ENCODE measurements around the gene PDYN. TPM values are rescaled to one million over a fixed set of nuclear protein-coding genes. Genes with fewer than 3 reads are reported as not detected.

Gene PDYN
- total RNA-seq, 1 donor = not detected

DNA sequence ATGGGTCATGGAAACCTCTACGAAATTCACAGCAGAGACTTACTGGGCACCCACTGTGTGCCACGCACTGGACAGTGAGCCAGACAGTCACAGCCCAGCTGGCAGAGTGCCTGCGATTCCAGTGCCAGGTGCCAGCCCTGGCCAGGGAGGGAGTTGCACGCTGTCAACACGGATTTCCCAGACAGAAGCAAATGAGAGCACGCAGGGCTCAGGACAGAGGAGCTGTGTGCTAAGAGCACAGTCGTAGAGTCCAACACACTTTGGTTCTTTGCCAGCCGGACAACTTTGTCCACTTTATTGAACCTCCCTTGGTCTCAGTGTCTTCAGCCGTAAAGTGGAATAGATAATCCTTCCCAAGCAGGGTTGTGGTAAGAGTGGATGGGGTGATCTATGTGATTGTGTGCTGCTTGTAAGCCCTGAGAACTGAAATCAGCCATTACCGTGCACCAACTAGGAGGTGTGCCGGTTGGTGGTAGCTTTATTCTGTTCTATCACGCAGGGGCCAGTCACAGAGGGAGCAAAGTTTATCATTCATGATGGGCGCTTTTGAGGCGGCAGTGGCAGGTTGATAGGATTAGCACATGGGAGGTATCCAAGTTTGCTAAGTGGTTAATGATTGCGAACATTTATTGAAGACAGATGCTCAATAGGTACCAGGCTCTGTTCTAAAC, 58.0 kb downstream of the PDYN start:
- DNase-seq (ENCODE audit: low read depth in 2 of 3, low spot score in 2 of 3) = no peak

- DNase-seq (ENCODE audit: low read depth in 2 of 3, low spot score in 2 of 3) = no peak
Observed at GRCh38 chr20:1934721-1935573, 58.9 kb downstream of the PDYN start.

GRCh38 chr20:1934156-1934555, 59.7 kb downstream of the PDYN start:
- DNase-seq (ENCODE audit: low read depth in 2 of 3, low spot score in 2 of 3) = no peak

- no peak for DNase-seq (ENCODE audit: low read depth in 2 of 3, low spot score in 2 of 3)
Observed at GRCh38 chr20:1933465-1933870, 60.4 kb downstream of the PDYN start.

- no peak for DNase-seq (ENCODE audit: low read depth in 2 of 3, low spot score in 2 of 3)
Observed at GRCh38 chr20:1932971-1933370, 60.9 kb downstream of the PDYN start.

DNA sequence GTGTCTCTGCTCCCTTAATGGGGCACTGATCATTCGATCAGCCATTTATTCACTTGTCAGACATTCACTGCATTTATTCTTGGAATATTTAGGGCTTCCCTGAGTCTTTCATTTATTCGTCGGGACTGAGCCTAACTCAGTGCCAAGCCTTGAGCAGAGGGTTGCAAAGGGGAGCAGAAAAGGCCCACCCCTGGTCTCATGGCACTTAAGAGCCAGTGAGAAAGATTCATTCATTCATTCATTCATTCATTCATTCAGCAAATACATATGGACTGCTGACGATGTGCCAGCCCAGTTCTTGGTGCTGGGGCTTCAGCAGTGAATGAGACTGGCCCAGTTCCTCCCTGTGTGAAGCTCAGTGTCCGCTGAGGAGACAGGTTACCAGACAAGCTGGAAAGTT, 62.0 kb downstream of the PDYN start:
- DNase-seq (ENCODE audit: low read depth in 2 of 3, low spot score in 2 of 3) = no peak

GRCh38 chr20:1930165-1930564, 63.7 kb downstream of the PDYN start:
- no peak for DNase-seq (ENCODE audit: low read depth in 2 of 3, low spot score in 2 of 3)

- no peak for DNase-seq (ENCODE audit: low read depth in 2 of 3, low spot score in 2 of 3)
Observed at GRCh38 chr20:1929460-1929859, 64.4 kb downstream of the PDYN start.

- DNase-seq (ENCODE audit: low read depth in 2 of 3, low spot score in 2 of 3) = no peak
Observed at GRCh38 chr20:1928782-1929181, 65.1 kb downstream of the PDYN start.

Other genes with a start within 250 kb of the PDYN start
- 8.1 TPM for gene SIRPA, start 98.7 kb downstream of the PDYN start, total RNA-seq
- gene STK35, start 107.8 kb upstream of the PDYN start, total RNA-seq = 24.0 TPM

Data from hematopoietic multipotent progenitor cell (in vitro differentiated cells).